A549 (cell line): Measurements from ENCODE around the gene SLC25A13.

Experiments used
- BCL3 ChIP-seq: fragments of >200 bp; sonication (Bioruptor Twin); formaldehyde crosslinking; IDR thresholded peaks from 3 replicates; pipeline ENCODE4 v1.6.1; 2016
- CHD2 ChIP-seq: fragments of 150-350 bp; IDR thresholded peaks from 2 replicates; pipeline ENCODE4 v1.6.1; 2014; ENCODE audit warnings: low read length; ENCODE audit not compliant: partially characterized antibody
- CTCF ChIP-seq: fragments of >200 bp; sonication (Bioruptor Twin); formaldehyde crosslinking; IDR thresholded peaks from 3 replicates; pipeline ENCODE4 v1.5.1; 2016
- GATA3 ChIP-seq: IDR thresholded peaks from 2 replicates; pipeline ENCODE4 v1.6.1; 2012; ENCODE audit warnings: borderline replicate concordance
- HOXA7 ChIP-seq: fragments of 250-450 bp; sonication (Bioruptor Pico); IDR thresholded peaks from 2 replicates; pipeline ENCODE4 v1.5.0; 2020; ENCODE audit warnings: mild to moderate bottlenecking, moderate library complexity
- JUN ChIP-seq, 2 experiments: fragments of >200 bp; sonication (Bioruptor Twin); formaldehyde crosslinking; IDR thresholded peaks; 2 replicates in 1 of 2; 3 replicates in 1 of 2; pipeline ENCODE4 v1.6.1; 2016 to 2017
- MAFK ChIP-seq: fragments of 450-650 bp; IDR thresholded peaks from 2 replicates; pipeline ENCODE4 v1.6.1; 2014; ENCODE audit not compliant: partially characterized antibody
- NFE2L2 ChIP-seq: fragments of 150-350 bp; conservative IDR thresholded peaks from 2 replicates; pipeline ENCODE4 v1.6.1; 2014; ENCODE audit warnings: low read length
- POLR2A ChIP-seq: IDR thresholded peaks from 2 replicates; pipeline ENCODE4 v1.6.1; 2012; ENCODE audit warnings: mild to moderate bottlenecking, low read length
- RAD21 ChIP-seq, 2 experiments: fragments of >200 bp in 1 of 2; sonication (Bioruptor Twin) in 1 of 2; formaldehyde crosslinking in 1 of 2; IDR thresholded peaks in 1 of 2; conservative IDR thresholded peaks in 1 of 2; 2 replicates in 1 of 2; 3 replicates in 1 of 2; pipeline ENCODE4 v1.6.1; 2012 to 2018; ENCODE audit warnings: inconsistent platforms in 1 of 2
- RCOR1 ChIP-seq: fragments of 150-350 bp; IDR thresholded peaks from 2 replicates; pipeline ENCODE4 v1.6.1; 2014; ENCODE audit warnings: antibody characterized with exemption, low read length, low read depth
- RFX5 ChIP-seq: fragments of 450-650 bp; IDR thresholded peaks from 2 replicates; pipeline ENCODE4 v1.7.1; 2014; ENCODE audit warnings: antibody characterized with exemption, mild to moderate bottlenecking, moderate library complexity

DNA sequence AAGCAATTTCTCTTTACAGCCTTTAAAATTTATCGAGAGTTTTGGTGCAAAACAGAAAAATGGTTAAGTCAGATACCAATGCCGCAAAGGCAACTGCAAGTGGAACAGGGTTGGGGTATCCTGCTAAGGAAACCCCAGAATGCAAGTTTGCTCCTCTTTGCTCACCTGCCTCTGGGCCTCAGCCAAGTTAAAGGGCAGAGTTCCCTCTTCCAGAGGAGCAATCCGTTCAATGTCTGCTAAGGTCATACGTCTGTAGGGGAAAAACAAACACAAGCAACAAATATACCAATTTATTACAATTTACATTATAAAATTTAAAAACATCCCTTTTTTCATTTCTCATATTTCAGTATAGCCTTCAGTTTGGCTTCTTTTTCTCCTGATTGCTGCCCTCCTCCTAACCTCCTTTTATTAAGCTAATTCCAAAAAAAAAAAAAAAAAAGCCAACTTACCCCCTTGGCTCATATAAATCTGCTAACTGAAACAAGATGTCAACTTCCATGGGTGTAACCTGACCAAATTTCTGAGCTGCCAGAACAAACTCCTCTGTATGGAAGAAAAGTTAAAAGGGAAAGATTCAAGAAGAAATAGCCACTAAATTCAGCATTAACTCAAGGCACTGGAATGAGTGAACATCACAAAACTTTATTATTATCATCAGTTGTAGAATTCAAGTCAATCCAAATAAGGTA lies 132.6 kb downstream of the SLC25A13 start:
- TF ChIP-seq RCOR1 (no peak), CTCF (no peak), CHD2 (no peak), POLR2A (no peak), RAD21 (conservative IDR thresholded peaks at IDR 0.05 in 1 of 2, IDR thresholded peaks at IDR 0.05 in 1 of 2) (no peak), GATA3 (no peak), MAFK (no peak), HOXA7 (CRISPR knock-in tag) (no peak), JUN (IDR thresholded peaks at IDR 0.05) (no peak), BCL3 (no peak), NFE2L2 (no peak), RFX5 (no peak)
